KG1 (cell line): Measurements from ENCODE around the gene UNC45B.
"Not testable (repeated sequence)": the region's sequence is repeated elsewhere in the genome, so short reads cannot be mapped to it uniquely, and the experiment has no call there.

ENCODE experiments used
- DNase-seq: peaks from one replicate; lab custom pipeline; 2025; lab: John Stamatoyannopoulos, UW

The UNC45B gene

DNA sequence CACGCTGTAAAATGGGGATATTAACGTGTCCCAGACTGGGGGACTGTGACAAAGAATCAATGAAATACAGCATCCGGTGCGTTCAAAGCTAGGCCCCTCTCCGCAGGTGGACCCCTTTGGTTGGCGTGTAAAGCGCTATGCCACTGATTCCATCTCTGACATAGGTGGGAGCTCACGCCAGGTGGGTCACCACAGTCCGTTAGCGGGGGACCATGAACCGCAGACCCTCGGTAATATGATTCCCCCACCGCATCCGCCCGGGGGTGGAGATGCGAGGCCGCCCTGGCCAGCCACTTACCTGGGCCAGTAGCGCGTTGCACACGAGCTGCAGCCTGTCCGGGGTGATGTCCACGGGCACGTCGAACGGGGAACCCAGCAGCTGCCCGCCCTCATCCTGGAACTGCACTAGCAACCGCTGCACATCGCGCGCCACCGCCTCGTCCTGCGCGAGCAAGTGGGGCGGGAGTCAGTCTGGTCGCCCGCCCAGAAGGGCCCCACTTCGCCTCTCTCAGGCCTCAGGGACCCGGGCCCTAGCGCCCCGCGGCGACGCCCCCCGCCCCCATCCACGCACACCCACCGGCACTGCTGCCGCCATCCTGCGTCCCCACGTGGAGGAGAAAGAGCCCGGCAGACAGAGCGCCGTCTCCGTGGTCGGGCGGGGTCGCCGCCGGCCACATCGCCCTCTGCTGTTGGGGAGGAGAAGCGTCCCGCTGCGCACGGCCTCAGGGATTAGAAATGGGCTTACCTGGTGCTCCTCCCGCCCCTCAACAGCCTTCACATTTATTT is 5.7 kb upstream of the UNC45B start, which contains the start of gene NLE1:
Gene NLE1 (minus strand): TSS at position 623 of the 786 bp plus-strand sequence. CDS start 28 bp downstream, at position 595.
- peak; percentile 58 for DNase-seq

DNA sequence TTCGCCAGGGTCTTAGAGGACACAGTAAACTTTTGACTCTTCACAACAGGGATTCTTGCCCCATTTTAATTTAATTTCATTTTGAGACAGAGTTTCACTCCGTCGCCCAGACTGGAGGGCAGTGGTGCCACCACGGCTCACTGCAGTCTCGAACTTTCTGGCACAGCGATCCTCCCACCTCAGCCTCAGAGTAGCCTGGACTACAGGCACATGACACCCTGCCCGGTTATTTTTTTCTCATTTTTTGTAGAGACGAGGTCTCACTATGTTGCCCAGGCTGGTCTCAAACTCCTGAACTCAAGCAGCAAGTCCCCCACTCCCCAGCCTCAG is 5.2 kb upstream of the UNC45B start:
- DNase-seq, result no peak

DNA sequence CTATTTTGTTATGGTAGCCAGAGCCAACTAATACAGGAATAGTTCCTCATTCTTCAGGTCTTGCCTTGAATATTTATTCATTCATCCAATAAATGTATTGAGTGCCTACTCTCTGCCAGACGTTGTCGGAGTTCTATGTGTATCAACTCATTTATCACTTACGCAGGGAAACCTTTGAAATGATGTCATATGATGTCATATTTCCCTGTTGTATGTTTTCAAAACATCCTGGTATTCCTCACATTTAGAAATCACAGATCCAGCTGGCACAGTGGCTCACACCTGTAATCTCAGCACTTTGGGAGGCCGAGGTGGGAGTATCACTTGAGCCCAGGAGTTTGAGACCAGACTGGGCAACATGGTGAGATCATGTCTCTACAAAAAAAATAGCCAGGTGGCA is 2.8 kb upstream of the UNC45B start:
- DNase-seq, result no peak

DNA sequence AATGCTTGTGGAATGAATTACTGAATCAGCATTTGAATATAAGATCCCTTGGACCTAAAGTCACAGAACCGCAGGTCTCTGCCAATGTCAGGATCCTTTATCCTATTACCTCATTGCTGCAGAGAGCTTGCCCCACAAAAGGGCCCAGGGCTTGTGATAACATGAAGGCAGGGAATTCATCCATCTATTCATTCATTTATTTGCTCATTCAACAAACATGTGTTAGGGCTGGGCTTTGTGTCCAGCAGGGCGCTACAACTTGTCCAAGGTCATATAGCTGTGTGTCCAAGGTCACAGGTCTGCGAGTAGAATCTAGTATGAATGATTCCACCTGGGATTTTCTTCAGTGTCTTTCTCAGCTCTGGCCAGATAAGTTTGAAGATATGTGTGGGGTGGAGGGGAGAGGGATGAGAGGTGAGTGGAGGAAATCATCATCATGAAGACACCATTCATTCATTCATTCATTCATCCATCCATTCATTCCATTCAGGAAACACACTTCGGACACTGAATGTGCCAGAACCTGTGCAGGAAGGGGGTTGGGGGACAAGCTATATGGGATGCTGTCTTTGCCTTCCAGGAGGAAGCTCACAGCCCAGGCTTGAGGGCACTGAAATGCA is 1.3 kb upstream of the UNC45B start:
- DNase-seq, result no peak

DNA sequence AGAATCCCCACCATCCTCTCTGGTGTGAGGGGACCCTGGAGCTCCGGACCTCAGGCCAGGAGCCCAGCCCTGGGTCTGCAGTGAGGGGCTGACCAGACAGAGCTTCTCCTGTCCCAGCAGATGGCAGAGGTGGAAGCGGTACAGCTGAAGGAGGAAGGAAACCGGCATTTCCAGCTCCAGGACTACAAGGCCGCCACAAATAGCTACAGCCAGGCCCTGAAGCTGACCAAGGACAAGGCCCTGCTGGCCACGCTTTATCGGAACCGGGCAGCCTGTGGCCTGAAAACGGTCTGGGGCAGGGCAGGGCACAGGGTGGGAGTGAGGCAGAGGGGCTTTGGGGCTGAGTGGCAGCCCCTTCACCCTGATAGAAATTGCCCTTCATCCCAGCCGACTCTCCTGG is 527 bp downstream of the UNC45B start:
- DNase-seq, result no peak

DNA sequence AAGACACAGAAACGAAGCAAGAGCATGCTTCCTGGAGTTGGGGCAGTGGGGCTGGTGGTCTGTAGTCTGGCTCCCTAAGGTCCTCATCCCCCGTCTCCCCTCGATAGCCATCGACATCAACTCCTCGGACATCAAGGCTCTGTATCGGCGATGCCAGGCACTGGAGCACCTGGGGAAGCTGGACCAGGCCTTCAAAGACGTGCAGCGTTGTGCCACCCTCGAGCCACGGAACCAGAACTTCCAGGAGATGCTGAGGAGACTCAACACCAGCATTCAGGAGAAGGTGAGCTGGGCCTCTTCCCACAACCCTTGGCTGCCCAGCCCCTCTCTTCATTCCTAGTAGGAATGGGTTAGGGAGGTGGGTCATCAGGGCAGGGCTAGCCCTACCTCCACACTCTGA is 2.3 kb downstream of the UNC45B start:
- DNase-seq, result no peak

DNA sequence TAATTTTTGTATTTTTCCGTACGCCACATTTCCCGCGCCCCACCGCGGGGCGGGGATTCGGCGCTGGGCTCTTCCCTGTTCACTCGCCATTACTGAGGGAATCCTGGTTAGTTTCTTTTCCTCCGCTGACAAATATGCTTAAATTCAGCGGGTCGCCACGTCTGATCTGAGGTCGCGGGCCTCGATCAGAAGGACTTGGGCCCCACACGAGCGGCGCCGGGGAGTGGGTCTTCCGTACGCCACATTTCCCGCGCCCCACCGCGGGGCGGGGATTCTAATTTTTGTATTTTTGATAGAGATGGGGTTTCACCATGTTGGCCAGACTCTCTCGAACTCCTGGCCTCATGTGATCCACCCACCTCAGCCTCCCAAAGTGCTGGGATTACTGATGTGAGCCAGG is 3.5 kb downstream of the UNC45B start:
- not testable (repeated sequence) for DNase-seq

DNA sequence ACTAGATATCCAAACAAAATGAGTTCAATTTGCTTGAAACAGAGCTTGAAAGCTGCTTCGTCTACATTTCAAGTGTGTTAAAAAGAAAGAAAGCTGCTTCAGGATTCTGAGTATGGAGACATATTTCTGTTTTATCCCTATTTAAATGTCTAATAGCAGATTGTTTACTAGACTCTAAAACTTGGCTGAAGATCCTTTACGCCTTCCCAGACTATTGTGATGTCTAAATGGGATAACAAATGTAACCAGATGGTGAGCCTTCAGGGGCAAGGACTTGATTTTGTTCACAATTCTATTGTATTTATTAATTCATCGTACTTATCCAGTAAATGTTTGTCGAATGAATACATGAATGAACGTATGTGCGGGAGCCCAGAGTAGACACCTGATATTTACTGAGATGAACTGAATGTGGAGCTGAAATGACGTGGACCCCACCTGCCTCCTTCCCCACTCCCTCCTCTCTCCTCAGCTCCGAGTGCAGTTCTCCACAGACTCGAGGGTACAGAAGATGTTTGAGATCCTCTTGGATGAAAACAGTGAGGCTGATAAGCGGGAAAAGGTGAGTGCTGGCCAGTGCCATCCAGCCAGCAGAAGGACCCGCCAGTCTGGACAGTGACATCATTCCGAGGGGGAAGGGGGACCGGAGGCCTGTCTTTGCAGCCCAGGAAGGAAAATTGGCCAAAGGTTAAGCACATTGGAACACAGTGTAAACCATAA is 5.0 kb downstream of the UNC45B start:
- DNase-seq, result no peak

DNA sequence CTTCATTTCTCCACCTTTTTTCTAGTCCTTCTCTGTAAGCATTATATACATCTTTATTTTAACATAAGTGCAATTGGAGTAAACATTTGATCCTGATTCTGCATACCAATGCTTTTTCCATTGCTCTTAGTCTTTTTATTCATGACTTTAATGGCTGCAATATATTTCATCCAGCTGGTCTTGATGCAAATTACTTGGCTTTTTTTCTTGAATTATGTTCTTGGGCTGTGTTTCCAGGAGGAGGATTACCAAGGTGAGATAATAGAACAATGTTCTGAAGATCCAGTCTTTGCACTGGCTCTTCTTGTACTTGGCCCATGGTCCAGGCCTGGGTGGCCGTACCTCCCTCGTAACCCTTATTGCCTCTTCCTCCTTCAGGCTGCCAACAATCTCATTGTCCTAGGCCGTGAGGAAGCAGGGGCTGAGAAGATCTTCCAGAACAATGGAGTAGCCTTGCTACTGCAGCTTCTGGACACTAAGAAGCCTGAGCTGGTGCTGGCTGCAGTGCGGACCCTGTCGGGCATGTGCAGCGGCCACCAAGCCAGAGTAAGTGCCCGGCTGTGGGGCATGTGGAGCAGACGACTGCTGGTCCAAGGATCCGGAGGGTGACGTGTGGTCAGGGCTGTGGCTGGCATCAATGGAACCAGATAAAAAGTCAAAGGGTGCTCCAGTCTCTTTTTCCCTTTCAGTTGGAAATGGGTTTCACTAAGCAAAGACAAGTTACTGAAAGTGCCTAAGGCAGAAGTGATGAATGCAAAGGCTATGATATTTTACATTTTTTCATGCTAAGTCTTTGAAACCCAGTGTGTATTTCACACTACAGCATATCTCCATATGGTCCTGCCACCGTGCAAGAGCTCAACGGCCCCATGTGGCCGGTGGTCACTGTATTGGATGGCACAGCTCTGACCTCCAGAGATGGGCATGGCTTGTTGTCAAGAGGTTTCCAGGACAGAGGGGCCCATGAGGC is 6.9 kb downstream of the UNC45B start:
- DNase-seq, result no peak

DNA sequence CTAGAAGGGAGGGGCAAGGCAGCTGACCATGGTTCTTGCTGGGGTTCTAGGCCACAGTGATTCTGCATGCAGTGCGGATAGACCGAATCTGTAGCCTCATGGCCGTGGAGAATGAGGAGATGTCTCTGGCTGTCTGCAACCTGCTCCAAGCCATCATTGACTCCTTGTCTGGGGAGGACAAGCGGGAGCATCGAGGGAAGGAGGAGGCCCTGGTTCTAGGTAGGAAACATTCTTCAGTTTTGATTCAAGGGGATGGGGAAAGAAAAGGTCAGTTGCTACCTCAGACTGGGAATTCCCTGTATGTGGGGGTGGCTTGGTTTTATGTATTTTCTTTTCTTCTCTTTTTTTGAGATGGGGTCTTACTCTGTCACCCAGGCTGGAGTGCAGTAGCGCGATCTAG is 7.6 kb downstream of the UNC45B start:
- DNase-seq, result no peak

DNA sequence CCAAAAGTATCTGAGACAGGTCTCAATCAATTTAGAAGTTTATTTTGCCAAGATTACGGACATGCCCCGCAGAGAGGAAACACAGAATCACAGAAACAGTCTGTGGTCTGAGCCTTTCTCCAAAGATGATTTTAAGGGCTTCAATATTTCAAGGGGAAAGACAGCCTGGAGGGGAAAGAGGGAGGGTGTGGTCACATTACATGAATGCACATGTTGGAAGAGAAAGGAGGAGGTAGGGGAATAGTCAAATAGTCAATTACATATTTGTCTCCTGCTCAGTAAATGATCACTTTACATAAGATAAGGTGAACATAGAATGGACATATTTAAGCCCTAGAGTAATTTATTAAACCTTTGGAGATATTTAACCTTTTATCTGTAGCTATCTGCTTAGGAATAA is 12.3 kb downstream of the UNC45B start:
- no peak for DNase-seq

DNA sequence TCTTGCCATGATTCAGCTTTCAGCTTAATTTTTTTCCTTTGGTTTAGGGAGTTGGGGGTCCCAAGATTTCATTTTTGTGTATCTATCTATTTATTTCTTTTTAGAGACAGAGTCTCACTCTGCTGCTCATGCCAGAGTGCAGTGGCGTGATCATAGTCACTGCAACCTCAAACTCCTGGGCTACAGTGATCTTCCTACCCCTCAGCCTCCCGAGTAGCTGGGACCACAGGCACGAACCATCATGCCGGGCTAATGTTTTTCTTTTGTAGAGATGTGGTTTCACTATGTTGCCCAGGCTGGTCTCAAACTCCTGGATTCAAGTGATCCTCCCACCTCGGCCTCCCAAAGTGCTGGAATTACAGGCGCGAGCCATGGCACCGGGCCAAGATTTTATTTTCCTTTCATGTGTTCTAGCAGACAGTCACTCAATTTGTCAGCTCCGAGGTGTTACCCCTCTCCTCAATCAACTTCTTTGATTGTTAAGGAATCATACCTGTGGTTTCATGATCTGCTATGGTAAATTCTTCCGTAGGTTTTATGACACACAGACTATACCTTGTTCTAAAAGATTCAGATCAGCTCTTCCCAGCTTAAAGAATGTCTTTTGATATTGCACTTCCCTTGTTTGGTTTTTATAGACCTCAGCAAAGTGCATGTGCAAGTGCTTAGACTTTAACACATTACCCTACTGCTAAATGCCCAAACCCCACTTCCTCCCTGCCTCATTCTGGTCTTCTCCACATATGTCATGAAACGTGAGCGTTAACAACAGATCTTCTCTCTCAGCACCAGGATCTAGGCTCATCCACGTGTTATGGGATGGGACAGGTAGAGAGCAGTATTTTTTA is 13.0 kb downstream of the UNC45B start:
- DNase-seq, result no peak

DNA sequence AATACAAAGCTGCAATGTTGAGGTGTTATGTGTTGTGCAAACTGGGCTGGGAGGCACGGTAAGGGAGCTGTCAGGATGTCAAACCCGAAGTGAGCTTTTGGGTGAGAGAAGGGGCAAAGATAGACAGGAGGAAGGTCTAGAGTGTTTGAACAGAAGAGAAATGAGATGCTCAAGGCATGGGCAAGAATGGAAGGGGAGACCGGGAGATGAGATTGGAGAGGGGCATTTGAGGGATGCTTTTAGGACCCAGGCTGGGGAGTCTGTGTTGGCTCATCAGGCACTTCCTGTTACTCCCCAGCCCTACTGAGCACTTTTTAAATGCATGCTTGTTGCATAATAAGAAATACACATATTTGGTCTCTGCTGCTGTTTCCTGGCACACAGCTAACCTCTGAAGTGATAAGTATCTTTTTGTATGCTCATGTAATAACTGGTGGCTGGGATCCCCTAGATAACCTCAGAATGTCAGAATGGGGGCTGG is 13.7 kb downstream of the UNC45B start:
- no peak for DNase-seq

DNA sequence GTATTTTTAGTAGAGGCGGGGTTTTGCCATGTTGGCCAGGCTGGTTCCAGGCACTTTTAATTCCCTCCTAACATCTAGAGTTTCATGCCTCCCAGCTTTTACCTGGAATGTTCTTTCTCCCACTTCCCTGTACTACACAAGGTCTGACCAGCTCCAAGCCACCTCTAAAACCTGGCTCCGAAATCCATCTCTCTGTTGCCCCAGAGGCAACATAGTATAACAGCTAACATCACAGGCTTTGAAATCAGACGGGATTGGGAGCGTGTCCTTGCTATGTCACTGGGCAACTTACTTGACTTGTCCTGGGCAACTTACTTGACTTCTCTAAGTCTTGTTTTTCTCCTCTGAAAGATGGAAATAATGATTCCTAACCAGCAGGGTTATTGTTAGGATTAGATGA is 15.1 kb downstream of the UNC45B start:
- DNase-seq, result no peak

DNA sequence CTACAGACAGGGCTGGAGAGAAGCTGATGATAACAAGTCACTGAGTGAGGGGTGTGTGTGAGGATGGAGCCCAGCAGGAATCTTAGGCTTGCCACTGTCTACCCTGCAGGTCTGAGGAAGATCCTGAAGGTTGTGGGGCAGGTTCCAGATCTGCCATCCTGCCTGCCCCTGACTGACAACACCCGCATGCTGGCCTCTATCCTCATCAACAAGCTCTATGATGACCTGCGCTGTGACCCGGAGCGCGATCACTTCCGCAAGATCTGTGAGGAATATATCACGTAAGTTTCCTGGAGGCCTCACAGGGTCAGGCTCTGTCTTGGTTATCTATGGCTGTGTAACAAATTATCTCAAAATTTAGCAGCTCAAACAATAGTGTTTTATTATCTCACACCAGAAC is 16.3 kb downstream of the UNC45B start:
- no peak for DNase-seq

DNA sequence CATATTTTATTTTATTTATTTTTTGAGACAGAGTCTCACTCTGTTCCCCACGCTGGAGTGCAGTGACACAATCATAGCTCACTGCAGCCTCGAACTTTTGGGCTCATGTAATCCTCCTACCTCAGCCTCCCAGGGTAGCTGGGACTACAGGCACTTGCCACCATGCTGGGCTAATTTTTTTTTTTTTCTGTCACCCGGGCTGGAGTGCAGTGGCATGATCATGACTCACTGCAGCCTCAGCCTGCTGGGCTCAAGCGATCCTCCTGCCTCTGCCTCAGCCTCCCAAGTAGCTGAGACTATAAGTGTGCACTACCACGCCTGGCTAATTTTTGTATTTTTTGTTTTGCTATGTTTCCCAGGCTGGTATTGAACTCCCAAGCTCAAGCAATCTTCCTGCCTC is 17.1 kb downstream of the UNC45B start:
- DNase-seq, result no peak

DNA sequence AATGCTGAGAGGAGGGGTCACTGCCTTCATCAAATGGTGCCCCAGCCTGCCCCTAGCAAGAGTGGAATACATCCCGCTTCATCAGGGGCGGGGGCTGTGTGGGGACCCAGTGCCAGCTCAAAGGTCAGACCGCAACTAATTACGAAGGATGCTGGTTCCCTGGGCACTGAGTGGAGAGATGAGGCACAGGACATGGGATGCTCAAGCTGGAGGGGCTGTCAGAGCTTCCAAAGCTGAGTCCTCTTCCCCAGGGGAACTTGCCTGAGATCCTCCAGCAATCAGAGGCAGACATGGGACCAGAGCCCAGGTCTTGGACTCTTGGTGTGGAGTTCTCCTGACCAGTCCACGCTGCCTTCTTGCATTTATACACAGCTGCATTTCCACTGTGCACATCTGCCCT is 18.9 kb downstream of the UNC45B start:
- DNase-seq, result no peak

DNA sequence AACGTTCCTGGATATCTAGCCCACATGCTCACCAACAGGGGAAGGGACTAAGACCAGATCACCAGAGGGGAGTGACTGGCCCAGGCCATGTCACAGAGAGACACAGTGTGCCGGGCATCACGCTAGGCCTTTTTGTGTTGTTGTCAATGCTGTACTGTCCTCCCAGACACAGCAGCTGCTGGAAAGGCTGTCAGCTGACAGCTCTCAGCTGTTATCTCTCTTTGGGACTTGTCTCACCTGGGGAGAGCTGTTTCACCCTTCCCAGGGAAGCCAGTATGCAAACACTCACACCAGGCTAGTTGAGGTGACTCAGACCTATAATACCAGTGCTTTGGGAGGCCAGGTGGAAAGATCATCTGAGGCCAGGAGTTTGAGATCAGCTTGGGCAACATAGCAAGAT is 19.4 kb downstream of the UNC45B start:
- no peak for DNase-seq

DNA sequence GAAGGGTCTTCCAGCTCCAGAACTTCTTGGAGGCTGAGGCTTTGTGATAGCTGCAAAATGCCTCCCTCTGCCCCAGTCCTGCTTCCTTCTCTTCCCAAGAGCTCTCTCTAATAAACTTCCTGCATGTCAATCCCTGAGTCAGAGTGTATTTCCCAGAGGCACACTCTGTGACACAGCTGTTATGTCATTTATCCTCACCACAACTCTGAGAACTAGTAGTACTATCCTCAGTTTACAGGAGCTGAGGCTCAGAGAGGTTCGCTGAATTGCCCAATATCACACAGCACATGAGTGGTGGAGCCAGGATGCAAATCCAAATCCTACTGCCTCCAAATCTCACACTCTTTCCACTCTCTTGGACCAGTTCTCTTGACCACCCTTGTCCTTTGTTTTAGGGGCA is 20.0 kb downstream of the UNC45B start:
- DNase-seq, result no peak

DNA sequence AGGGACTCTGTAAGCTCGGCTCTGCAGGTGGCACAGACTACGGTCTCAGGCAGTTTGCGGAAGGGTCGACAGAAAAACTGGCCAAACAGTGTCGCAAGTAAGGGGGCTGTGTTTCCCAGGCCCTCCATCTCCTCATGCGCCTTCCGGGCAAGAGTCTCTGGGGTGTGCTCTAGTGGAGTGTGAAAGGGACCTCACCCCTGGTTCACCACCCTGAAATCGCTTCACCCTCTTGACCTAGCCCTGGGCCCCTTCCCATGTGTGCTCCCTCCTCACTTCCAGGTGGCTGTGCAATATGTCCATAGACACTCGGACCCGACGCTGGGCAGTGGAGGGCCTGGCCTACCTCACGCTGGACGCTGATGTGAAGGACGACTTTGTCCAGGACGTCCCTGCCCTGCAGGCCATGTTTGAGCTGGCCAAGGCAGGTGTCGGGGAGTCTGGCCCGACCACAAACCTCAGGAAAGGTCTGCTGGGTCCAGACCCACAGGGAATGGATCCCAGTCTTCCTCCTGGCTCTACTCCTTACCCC is 22.3 kb downstream of the UNC45B start:
- DNase-seq, result no peak
